H1 (cell line): ENCODE data around the gene TPD52L1. TPM values are rescaled to one million over a fixed set of nuclear protein-coding genes. Genes with fewer than 3 reads are reported as not detected.

Experiments
- CTCF ChIA-PET: fragments of 300-600 bp; sonication (Branson Sonifier 250); formaldehyde crosslinking; loops from one replicate; lab custom pipeline; 2021; ENCODE audit not compliant: partially characterized antibody; lab: Charles Lee
- POLR2A ChIA-PET: fragments of 300-600 bp; sonication (Branson Sonifier 250); formaldehyde crosslinking; loops from one replicate; lab custom pipeline; 2021; ENCODE audit warnings: inconsistent platforms; ENCODE audit not compliant: partially characterized antibody; lab: Charles Lee
- DNase-seq, 2 experiments: peaks; one replicate each; pipeline versions ENCODE4 v3.0.0 to v3.0.0-alpha.2; 2010 to 2022; ENCODE audit warnings: low spot score in 2 of 2, low read depth in 1 of 2, mixed read lengths in 1 of 2
- FAIRE-seq: peaks from 2 replicates; lab custom pipeline; 2011; peaks lifted over from hg19 to GRCh38; lab: Jason Lieb, UNC
- H2AFZ ChIP-seq: 2 replicates; pipeline ENCODE4 v1.8.1; 2012; ENCODE audit warnings: low read length, inconsistent platforms
- H2AK5ac ChIP-seq: 2 replicates; pipeline ENCODE4 v1.6.1; 2013; ENCODE audit warnings: low read depth, low read length
- H2BK120ac ChIP-seq: replicated peaks from 2 replicates; pipeline ENCODE3; 2013; ENCODE audit warnings: low read depth, low read length, inconsistent platforms
- H2BK12ac ChIP-seq: 2 replicates; pipeline ENCODE4 v1.6.1; 2013; ENCODE audit warnings: low read depth, low read length
- H2BK15ac ChIP-seq: 2 replicates; pipeline ENCODE4 v1.6.1; 2013; ENCODE audit warnings: low read length
- H2BK20ac ChIP-seq: 2 replicates; pipeline ENCODE4 v1.6.1; 2013; ENCODE audit warnings: low read length
- H2BK5ac ChIP-seq: 2 replicates; pipeline ENCODE4 v1.6.1; 2013; ENCODE audit warnings: low read depth, low read length
- H3K14ac ChIP-seq: 2 replicates; pipeline ENCODE4 v1.6.1; 2013; ENCODE audit warnings: inconsistent platforms; ENCODE audit not compliant: insufficient read length
- H3K18ac ChIP-seq: 2 replicates; pipeline ENCODE4 v1.6.1; 2013; ENCODE audit warnings: low read length; ENCODE audit errors: extremely low read depth
- H3K23ac ChIP-seq: 2 replicates; pipeline ENCODE4 v1.6.1; 2013; ENCODE audit warnings: inconsistent platforms; ENCODE audit not compliant: insufficient read length
- H3K23me2 ChIP-seq: 2 replicates; pipeline ENCODE4 v1.6.1; 2013; ENCODE audit warnings: low read depth, low read length
- H3K27ac ChIP-seq: 2 replicates; pipeline ENCODE4 v1.6.1; 2011; ENCODE audit warnings: low read depth, low read length, inconsistent platforms
- H3K27me3 ChIP-seq, 4 experiments: replicated peaks in 1 of 4; 1 replicate in 1 of 4; 2 replicates in 3 of 4; pipeline versions ENCODE4 v1.6.1 to v1.8.1; 2011 to 2013; ENCODE audit warnings: low read length in 3 of 4, mild to moderate bottlenecking in 3 of 4, inconsistent platforms in 2 of 4, mixed read lengths in 2 of 4, moderate library complexity in 1 of 4; ENCODE audit not compliant: control insufficient read depth in 3 of 4, insufficient read depth in 3 of 4; ENCODE audit errors: extremely low read depth in 1 of 4
- H3K36me3 ChIP-seq, 4 experiments: 2 replicates each; pipeline versions ENCODE4 v1.6.1 to v1.8.1; 2011 to 2013; ENCODE audit warnings: mild to moderate bottlenecking in 4 of 4, low read length in 3 of 4, moderate library complexity in 2 of 4, control low read depth in 1 of 4, inconsistent platforms in 1 of 4; ENCODE audit not compliant: insufficient read depth in 4 of 4, control insufficient read depth in 2 of 4
- H3K4ac ChIP-seq: replicated peaks from 2 replicates; pipeline ENCODE3; 2013; ENCODE audit warnings: low read length, low read depth, mixed read lengths, inconsistent platforms; ENCODE audit not compliant: insufficient read length
- H3K4me1 ChIP-seq, 4 experiments: replicated peaks in 1 of 4; 1 replicate in 1 of 4; 2 replicates in 3 of 4; pipeline versions ENCODE4 v1.6.1 to v1.8.1; 2011 to 2013; ENCODE audit warnings: low read length in 3 of 4, inconsistent platforms in 2 of 4, mixed read lengths in 1 of 4; ENCODE audit not compliant: insufficient read depth in 4 of 4, control insufficient read depth in 3 of 4
- H3K4me2 ChIP-seq, 2 experiments: 2 replicates each; pipeline versions ENCODE4 v1.6.1 to v1.8.1; 2011 to 2013; ENCODE audit warnings: low read depth in 2 of 2, low read length in 2 of 2, control low read depth in 1 of 2, inconsistent platforms in 1 of 2, mild to moderate bottlenecking in 1 of 2; ENCODE audit not compliant: insufficient read depth in 1 of 2
- H3K4me3 ChIP-seq, 4 experiments: fragments of 200-600, 300-600 bp in 1 of 4; sonication (generic), shearing (Covaris generic), sonication (Bioruptor Twin) in 1 of 4; 2 replicates each; pipeline versions ENCODE4 v1.5.1 to v1.8.1; 2011 to 2016; ENCODE audit warnings: low read length in 4 of 4, low read depth in 3 of 4, control low read depth in 2 of 4, inconsistent platforms in 2 of 4, mild to moderate bottlenecking in 2 of 4, mixed read lengths in 1 of 4, moderate library complexity in 1 of 4; ENCODE audit not compliant: insufficient read depth in 2 of 4; ENCODE audit errors: extremely low read depth in 1 of 4
- H3K56ac ChIP-seq: replicated peaks from 2 replicates; pipeline ENCODE3; 2013; ENCODE audit warnings: low read depth, mild to moderate bottlenecking, mixed read lengths, low read length, inconsistent platforms; ENCODE audit not compliant: insufficient read length
- H3K79me1 ChIP-seq: 2 replicates; pipeline ENCODE4 v1.6.1; 2013; ENCODE audit warnings: low read depth, low read length, control low read depth
- H3K79me2 ChIP-seq, 2 experiments: 2 replicates each; pipeline versions ENCODE4 v1.6.1 to v1.8.1; 2012 to 2013; ENCODE audit warnings: low read length in 2 of 2, mild to moderate bottlenecking in 2 of 2, inconsistent platforms in 1 of 2; ENCODE audit not compliant: insufficient read depth in 2 of 2, control insufficient read depth in 1 of 2
- H3K9ac ChIP-seq, 4 experiments: replicated peaks in 1 of 4; 1 replicate in 1 of 4; 2 replicates in 3 of 4; pipeline versions ENCODE4 v1.6.1 to v1.8.1; 2011 to 2013; ENCODE audit warnings: low read depth in 3 of 4, low read length in 3 of 4, control low read depth in 2 of 4, mild to moderate bottlenecking in 2 of 4, moderate library complexity in 2 of 4, inconsistent platforms in 1 of 4; ENCODE audit errors: extremely low read depth in 1 of 4
- H3K9me3 ChIP-seq, 2 experiments: 2 replicates each; pipeline versions ENCODE4 v1.6.1 to v1.8.1; 2012 to 2013; ENCODE audit warnings: mild to moderate bottlenecking in 2 of 2, moderate library complexity in 2 of 2, control low read depth in 1 of 2, inconsistent platforms in 1 of 2, low read depth in 1 of 2, low read length in 1 of 2, mixed read lengths in 1 of 2; ENCODE audit not compliant: insufficient read depth in 2 of 2
- H4K20me1 ChIP-seq, 2 experiments: replicated peaks in 1 of 2; 2 replicates each; pipeline versions ENCODE3 to v1.8.1; 2011 to 2013; ENCODE audit warnings: inconsistent platforms in 2 of 2, low read length in 2 of 2, mild to moderate bottlenecking in 1 of 2; ENCODE audit not compliant: insufficient read depth in 2 of 2, control insufficient read depth in 1 of 2
- H4K5ac ChIP-seq: 2 replicates; pipeline ENCODE4 v1.6.1; 2013; ENCODE audit warnings: low read length, low read depth, mixed read lengths, inconsistent platforms; ENCODE audit not compliant: insufficient read length
- H4K8ac ChIP-seq: 2 replicates; pipeline ENCODE4 v1.8.0; 2013; ENCODE audit warnings: mild to moderate bottlenecking, moderate library complexity, low read length, inconsistent platforms; ENCODE audit not compliant: insufficient read depth; ENCODE audit errors: extremely low read depth
- H4K91ac ChIP-seq: replicated peaks from 2 replicates; pipeline ENCODE3; 2013; ENCODE audit warnings: low read length, mixed read lengths, inconsistent platforms; ENCODE audit not compliant: insufficient read length
- ATF3 ChIP-seq: IDR thresholded peaks from 2 replicates; pipeline ENCODE4 v1.6.1; 2011; ENCODE audit warnings: low read depth, mild to moderate bottlenecking, low read length; ENCODE audit not compliant: insufficient read depth
- CHD1 ChIP-seq: IDR thresholded peaks from 2 replicates; pipeline ENCODE4 v1.6.1; 2012; ENCODE audit warnings: low read depth, low read length, improper control_type of control experiment
- CHD2 ChIP-seq: IDR thresholded peaks from 2 replicates; pipeline ENCODE4 v1.6.1; 2012; ENCODE audit warnings: low read length, improper control_type of control experiment
- CTCF ChIP-seq, 3 experiments: IDR thresholded peaks; 1 replicate in 2 of 3; 2 replicates in 1 of 3; pipeline versions ENCODE4 v1.5.1 to v1.6.1; 2011; ENCODE audit warnings: low read length in 3 of 3, mild to moderate bottlenecking in 3 of 3, inconsistent platforms in 2 of 3, low read depth in 1 of 3, moderate library complexity in 1 of 3; ENCODE audit not compliant: insufficient read depth in 1 of 3; ENCODE audit errors: control extremely low read depth in 1 of 3
- FOSL1 ChIP-seq: IDR thresholded peaks from 2 replicates; pipeline ENCODE4 v1.6.1; 2011; ENCODE audit warnings: mild to moderate bottlenecking, low read depth, low read length, moderate library complexity; ENCODE audit not compliant: insufficient read depth
- KDM4A ChIP-seq: IDR thresholded peaks from one replicate; pipeline ENCODE4 v1.7.1; 2012; ENCODE audit warnings: low read depth, mild to moderate bottlenecking, moderate library complexity, low read length, inconsistent platforms; ENCODE audit not compliant: severe bottlenecking
- RNF2 ChIP-seq: fragments of 200-900, 300-1000 bp; sonication (generic); IDR thresholded peaks from 2 replicates; pipeline ENCODE4 v1.7.1; 2016; ENCODE audit warnings: borderline replicate concordance, low read depth, mild to moderate bottlenecking, antibody characterized with exemption, low read length; ENCODE audit not compliant: poor library complexity, severe bottlenecking; ENCODE audit errors: missing control alignments
- SIN3A ChIP-seq, 2 experiments: IDR thresholded peaks in 1 of 2; conservative IDR thresholded peaks in 1 of 2; 2 replicates each; pipeline ENCODE4 v1.6.1; 2011 to 2012; ENCODE audit warnings: low read length in 2 of 2, improper control_type of control experiment in 1 of 2, low read depth in 1 of 2, mild to moderate bottlenecking in 1 of 2
- SUZ12 ChIP-seq: fragments of 200-600 bp; sonication (generic); IDR thresholded peaks from 2 replicates; pipeline ENCODE4 v1.6.1; 2012; ENCODE audit warnings: mild to moderate bottlenecking, inconsistent platforms, low read length, moderate library complexity, mixed read lengths
- YY1 ChIP-seq: IDR thresholded peaks from 2 replicates; pipeline ENCODE4 v1.6.1; 2011; ENCODE audit warnings: low read depth, mild to moderate bottlenecking, low read length
- WGBS, 2 experiments: shearing (Covaris generic) in 1 of 2; methylation state at CpG; one replicate each; pipeline versions ENCODE4 v1.1.6 to v1.1.7; 2013 to 2015; ENCODE audit warnings: low lambda C conversion rate in 2 of 2, mixed read lengths in 2 of 2, inconsistent platforms in 1 of 2, low coverage in 1 of 2, missing lambda C conversion rate in 1 of 2; ENCODE audit not compliant: insufficient replicate concordance in 2 of 2, insufficient coverage in 1 of 2, insufficient read length in 1 of 2; ENCODE audit errors: extremely low coverage in 1 of 2, missing lambda C conversion rate in 1 of 2; 5-methylcytosine and 5-hydroxymethylcytosine counted together
- polyA plus RNA-seq, 7 experiments: library from polyadenylated mRNA; depleted of rRNA in 3 of 7; stranded (reverse) in 5 of 7; unstranded in 2 of 7; fragments of >200 nt in 5 of 7; fragments of 200-250 nt in 2 of 7; gene quantifications; 1 replicate in 5 of 7; 2 replicates in 1 of 7; 4 replicates in 1 of 7; pipeline versions ENCODE4 v1.2.1 to v1.2.3, GENCODE V29; 2011 to 2013; ENCODE audit warnings: missing spikeins in 2 of 7, mixed read lengths in 2 of 7
- total RNA-seq: library from RNA; stranded (reverse); fragmentation: NEBNext Ultra II Directional; extraction: Animal tissue kit (Norgen Biotek cat#: 25700); gene quantifications from 2 replicates; pipeline ENCODE4 v1.2.1, GENCODE V29; 2021

TPD52L1 gene
- total and polyA plus RNA-seq, 2 of the 8 experiments (the other 6 are each of a cell fraction or from before 2014, with no cell fraction given) = 7.4 to 14.2 TPM

GRCh38 chr6:125279961-125280360 is 126.4 kb downstream of the TPD52L1 start:
- Histone ChIP-seq H3K9me3 (no peaks in the 10 kb centered on the region), H3K36me3 (peaks cover 0 to 15% (median 9%) of the 10 kb centered on the region in 4 experiments; a peak in 4 of 8 replicates), H3K23me2 (no peaks in the 10 kb centered on the region), H3K56ac (no peak overlapping the region), H2BK15ac (no peak overlapping the region), H2BK120ac (no peak overlapping the region), H2AFZ (no peak overlapping the region), H2BK5ac (no peak overlapping the region), H3K4me2 (no peak overlapping the region; a peak in 1 of 4 replicates), H3K14ac (no peak overlapping the region), H4K8ac (no peak overlapping the region), H3K4me1 (no peaks in the 10 kb centered on the region), H3K79me2 (peaks cover 0 to 5% of the 10 kb centered on the region in 2 experiments; a peak in 1 of 4 replicates), H3K4me3 (no peak overlapping the region), H2AK5ac (no peak overlapping the region), H4K91ac (no peak overlapping the region), H2BK12ac (peak overlapping the region; percentile 60; the same call in 1 of the 2 replicates), H3K18ac (no peak overlapping the region), H3K9ac (no peak overlapping the region), H2BK20ac (no peak overlapping the region), H3K23ac (no peak overlapping the region), H4K5ac (no peak overlapping the region), H3K4ac (no peak overlapping the region), H3K79me1 (no peaks in the 10 kb centered on the region), H3K27ac (no peak overlapping the region), H4K20me1 (no peaks in the 10 kb centered on the region), H3K27me3 (no peaks in the 10 kb centered on the region)
- WGBS, 2 experiments = 91% methylated on average over 7 of the region's 7 CpGs; no CpG with 5 or more reads in 1 of the 2 experiments
- no peak for FAIRE-seq
- POLR2A ChIA-PET = interaction anchor here (1.4 to 2.0 kb wide), 3 partner anchors 8 to 38 kb away, joined by 3 to 5 read pairs (median 3); no protein-coding TSS in a partner anchor
- no peak for DNase-seq
- CTCF ChIA-PET = interaction anchor here (0.6 to 2.3 kb wide), 5 partner anchors 9 to 519 kb away, joined by 3 to 5 read pairs (median 3); no protein-coding TSS in a partner anchor
- no peak for TF ChIP-seq KDM4A
- TF ChIP-seq CTCF (IDR thresholded peaks at IDR 0.05; ENCODE audit: control extremely low read depth in 1 of 3, insufficient read depth in 1 of 3, low read depth in 1 of 3, low read length in 3 of 3) = no peak
- no peak for TF ChIP-seq SIN3A (conservative IDR thresholded peaks at IDR 0.05 in 1 of 2, IDR thresholded peaks at IDR 0.05 in 1 of 2; ENCODE audit: low read depth in 1 of 2, low read length in 2 of 2)
- no peak for TF ChIP-seq RNF2
- no peak for TF ChIP-seq CHD2
- no peak for TF ChIP-seq ATF3
- TF ChIP-seq SUZ12 = no peak
- no peak for TF ChIP-seq FOSL1
- no peak for TF ChIP-seq YY1
- no peak for TF ChIP-seq CHD1
